H9 (cell line): Measurements from ENCODE around the gene CYB5RL. TPM values are rescaled to one million over a fixed set of nuclear protein-coding genes. Genes with fewer than 3 reads are reported as not detected.
A peak's percentile ranks its signal among the peaks of the same experiment; 100 is the strongest.

ENCODE experiments used
- DNase-seq: peaks from one replicate; pipeline ENCODE4 v3.0.0-alpha.2; 2017
- H2AFZ ChIP-seq: one replicate; pipeline ENCODE4 v1.6.1; 2013; ENCODE audit warnings: mild to moderate bottlenecking, low read length, control low read depth, moderate library complexity
- H2AK5ac ChIP-seq: 2 replicates; pipeline ENCODE4 v1.6.1; 2013; ENCODE audit warnings: low read length, control low read depth, mixed read lengths; ENCODE audit not compliant: insufficient read length
- H2BK120ac ChIP-seq: one replicate; pipeline ENCODE4 v1.6.1; 2013; ENCODE audit warnings: low read depth, mild to moderate bottlenecking, low read length, control low read depth, inconsistent platforms; ENCODE audit not compliant: poor library complexity, severe bottlenecking
- H2BK12ac ChIP-seq: 2 replicates; pipeline ENCODE4 v1.6.1; 2013; ENCODE audit warnings: low read length, control low read depth, mixed read lengths, low read depth; ENCODE audit not compliant: insufficient read length
- H2BK15ac ChIP-seq: 2 replicates; pipeline ENCODE4 v1.6.1; 2013; ENCODE audit warnings: low read depth, low read length, control low read depth
- H2BK20ac ChIP-seq: one replicate; pipeline ENCODE4 v1.6.1; 2013; ENCODE audit warnings: low read depth, mild to moderate bottlenecking, low read length, control low read depth, inconsistent platforms; ENCODE audit not compliant: poor library complexity, severe bottlenecking
- H2BK5ac ChIP-seq: 2 replicates; pipeline ENCODE4 v1.6.1; 2013; ENCODE audit warnings: low read length, control low read depth, mixed read lengths; ENCODE audit not compliant: insufficient read length
- H3K14ac ChIP-seq: 2 replicates; pipeline ENCODE4 v1.6.1; 2013; ENCODE audit warnings: low read length, control low read depth; ENCODE audit not compliant: insufficient read depth
- H3K18ac ChIP-seq: 2 replicates; pipeline ENCODE4 v1.6.1; 2013; ENCODE audit warnings: low read depth, mild to moderate bottlenecking, mixed read lengths, low read length, control low read depth; ENCODE audit not compliant: insufficient read length
- H3K23ac ChIP-seq: 2 replicates; pipeline ENCODE4 v1.6.1; 2013; ENCODE audit warnings: low read length, control low read depth, mixed read lengths, low read depth; ENCODE audit not compliant: insufficient read length
- H3K23me2 ChIP-seq: 2 replicates; pipeline ENCODE4 v1.6.1; 2013; ENCODE audit warnings: low read depth, mild to moderate bottlenecking, mixed read lengths, low read length, control low read depth; ENCODE audit not compliant: insufficient read length, poor library complexity, severe bottlenecking
- H3K27ac ChIP-seq: 2 replicates; pipeline ENCODE4 v1.5.1; 2013; ENCODE audit warnings: low read length, control low read depth, mixed read lengths, low read depth; ENCODE audit not compliant: insufficient read length
- H3K27me3 ChIP-seq: 2 replicates; pipeline ENCODE4 v1.6.1; 2013; ENCODE audit warnings: low read length, control low read depth, inconsistent platforms; ENCODE audit not compliant: insufficient read depth
- H3K4ac ChIP-seq: 2 replicates; pipeline ENCODE4 v1.6.1; 2013; ENCODE audit warnings: low read depth, mild to moderate bottlenecking, control low read depth, inconsistent platforms, low read length, moderate library complexity
- H3K4me1 ChIP-seq: 2 replicates; pipeline ENCODE4 v1.6.1; 2013; ENCODE audit warnings: low read length, control low read depth, inconsistent platforms; ENCODE audit not compliant: insufficient read depth
- H3K4me2 ChIP-seq: 2 replicates; pipeline ENCODE4 v1.6.1; 2013; ENCODE audit warnings: low read length, control low read depth, mixed read lengths; ENCODE audit not compliant: insufficient read length, insufficient read depth
- H3K56ac ChIP-seq: 2 replicates; pipeline ENCODE4 v1.6.1; 2013; ENCODE audit warnings: low read depth, mild to moderate bottlenecking, mixed read lengths, low read length, control low read depth; ENCODE audit not compliant: insufficient read length
- H3K79me1 ChIP-seq: 2 replicates; pipeline ENCODE4 v1.6.1; 2013; ENCODE audit warnings: low read depth, mild to moderate bottlenecking, moderate library complexity, low read length, control low read depth, inconsistent platforms; ENCODE audit not compliant: insufficient read depth, poor library complexity, severe bottlenecking
- H3K79me2 ChIP-seq: 2 replicates; pipeline ENCODE4 v1.6.1; 2013; ENCODE audit warnings: low read length, control low read depth, inconsistent platforms; ENCODE audit not compliant: insufficient read depth
- H3K9ac ChIP-seq: 2 replicates; pipeline ENCODE4 v1.6.1; 2013; ENCODE audit warnings: low read length, control low read depth, mixed read lengths; ENCODE audit not compliant: insufficient read length; ENCODE audit errors: extremely low read depth
- H3K9me3 ChIP-seq: one replicate; pipeline ENCODE4 v1.6.1; 2013; ENCODE audit warnings: low read depth, low read length, inconsistent platforms; ENCODE audit not compliant: control insufficient read depth
- H3T11ph ChIP-seq: one replicate; pipeline ENCODE4 v1.6.1; 2013; ENCODE audit warnings: mild to moderate bottlenecking, low read length, control low read depth, inconsistent platforms
- H4K20me1 ChIP-seq: one replicate; pipeline ENCODE4 v1.6.1; 2013; ENCODE audit not compliant: control insufficient read depth, insufficient read length, insufficient read depth
- H4K5ac ChIP-seq: 2 replicates; pipeline ENCODE4 v1.6.1; 2013; ENCODE audit warnings: low read depth, mild to moderate bottlenecking, mixed read lengths, low read length, control low read depth; ENCODE audit not compliant: insufficient read length
- H4K8ac ChIP-seq: replicated peaks from 2 replicates; pipeline ENCODE4 v1.6.1; 2013; ENCODE audit warnings: low read length, control low read depth, mixed read lengths, low read depth; ENCODE audit not compliant: insufficient read length
- H4K91ac ChIP-seq: 2 replicates; pipeline ENCODE4 v1.6.1; 2013; ENCODE audit warnings: low read depth, mild to moderate bottlenecking, moderate library complexity, mixed read lengths, low read length, control low read depth; ENCODE audit not compliant: insufficient read length
- H3K27ac Mint-ChIP-seq, 3 experiments: 2 replicates in 2 of 3; 3 replicates in 1 of 3; pipeline ENCODE4 v1.8.0; 2020 to 2021; ENCODE audit warnings: mixed read lengths in 3 of 3, mild to moderate bottlenecking in 1 of 3, moderate library complexity in 1 of 3
- H3K27me3 Mint-ChIP-seq: 2 replicates; pipeline ENCODE4 v1.8.0; 2021; ENCODE audit warnings: low read depth, mild to moderate bottlenecking, moderate library complexity, mixed read lengths
- H3K36me3 Mint-ChIP-seq, 3 experiments: 2 replicates in 2 of 3; 3 replicates in 1 of 3; pipeline ENCODE4 v1.8.0; 2020 to 2021; ENCODE audit warnings: low read depth in 3 of 3, mixed read lengths in 3 of 3; ENCODE audit not compliant: insufficient read depth in 1 of 3
- H3K4me1 Mint-ChIP-seq, 2 experiments: 2 replicates each; pipeline ENCODE4 v1.8.0; 2020; ENCODE audit warnings: mixed read lengths in 2 of 2
- H3K4me3 Mint-ChIP-seq, 2 experiments: 2 replicates in 1 of 2; 3 replicates in 1 of 2; pipeline ENCODE4 v1.8.0; 2020 to 2021; ENCODE audit warnings: mild to moderate bottlenecking in 2 of 2, mixed read lengths in 2 of 2, moderate library complexity in 1 of 2
- H3K9me3 Mint-ChIP-seq, 2 experiments: 2 replicates in 1 of 2; 3 replicates in 1 of 2; pipeline ENCODE4 v1.8.0; 2020; ENCODE audit warnings: mild to moderate bottlenecking in 2 of 2, mixed read lengths in 2 of 2, moderate library complexity in 1 of 2
- CTCF ChIP-seq: fragments of 200-600 bp; sonication (generic); conservative IDR thresholded peaks from 3 replicates; pipeline ENCODE4 v1.8.0; 2021; ENCODE audit warnings: antibody characterized with exemption, mild to moderate bottlenecking
- WGBS: extraction: QIAGEN DNeasy Blood & Tissue Kit; methylation state at CpG from one replicate; pipeline ENCODE4 v1.1.7; 2013; ENCODE audit warnings: missing lambda C conversion rate, low lambda C conversion rate, mixed read lengths; ENCODE audit not compliant: insufficient read length; ENCODE audit errors: extremely low coverage; 5-methylcytosine and 5-hydroxymethylcytosine counted together
- total RNA-seq: library from RNA; stranded (reverse); gene quantifications from 2 replicates; pipeline ENCODE4 v1.2.1, GENCODE V29; 2021

Gene CYB5RL
- total RNA-seq, 1 experiment from 2014 or later: 12.6 TPM

- Mint-ChIP-seq H3K4me3 (no peak overlapping the region), H3K36me3 (peaks cover 18 to 46% (median 41%) of the 10 kb centered on the region in 3 experiments), H3K4me1 (peaks cover 5% of the 10 kb centered on the region in 2 experiments; a peak in 2 of 4 replicates), H3K9me3 (no peaks in the 10 kb centered on the region), H3K27ac (0 out of 7 replicates have a peak overlapping the region, but pooled peaks of 1 of the 3 experiments have one; percentile 64), H3K27me3 (no peaks in the 10 kb centered on the region)
- no CpG with 5 or more reads among the region's 4 CpGs for WGBS
- Histone ChIP-seq H3K79me2 (no peaks in the 10 kb centered on the region), H3K23me2 (no peaks in the 10 kb centered on the region), H3K4me1 (no peaks in the 10 kb centered on the region), H3T11ph (no peak overlapping the region), H2BK15ac (no peak overlapping the region), H3K4me2 (no peak overlapping the region), H3K27me3 (no peaks in the 10 kb centered on the region), H3K18ac (no peak overlapping the region), H2AFZ (no peak overlapping the region), H2BK120ac (no peak overlapping the region), H4K5ac (no peak overlapping the region), H2BK12ac (no peak overlapping the region), H4K91ac (no peak overlapping the region), H3K27ac (no peak overlapping the region), H3K23ac (no peak overlapping the region), H4K20me1 (no peaks in the 10 kb centered on the region), H3K4ac (no peak overlapping the region), H3K9ac (no peak overlapping the region), H3K79me1 (no peaks in the 10 kb centered on the region), H3K9me3 (no peaks in the 10 kb centered on the region), H2BK5ac (no peak overlapping the region), H3K14ac (no peak overlapping the region), H3K56ac (no peak overlapping the region), H4K8ac (no peak overlapping the region), H2AK5ac (no peak overlapping the region), H2BK20ac (no peak overlapping the region)
- no peak for DNase-seq
- TF ChIP-seq CTCF: no peak
These were observed 45.7 kb upstream of the CYB5RL start for GRCh38 chr1:54245501-54245900.
